Activated B cell treated with CpG ODN at 0.5 μM for 24 hours (primary cell): Measurements from ENCODE around the gene PXYLP1. TPM values are rescaled to one million over a fixed set of nuclear protein-coding genes. Genes with fewer than 3 reads are reported as not detected.
A peak's percentile ranks its signal among the peaks of the same experiment; 100 is the strongest.

Experiments
- ATAC-seq: fragments of 200-7000 bp; cut with Tn5 transposase; one replicate; pipeline ENCODE4 v1.10.0; 2021; ENCODE audit warnings: low read depth, mild to moderate bottlenecking, moderate library complexity
- CTCF ChIA-PET: fragments of 350-600 bp; sonication (Branson Sonifier 250); formaldehyde crosslinking; loops from one replicate; lab custom pipeline; 2021; ENCODE audit warnings: antibody characterized with exemption; lab: Charles Lee
- POLR2A ChIA-PET: fragments of 350-600 bp; sonication (Branson Sonifier 250); formaldehyde crosslinking; loops from one replicate; lab custom pipeline; 2021; ENCODE audit warnings: antibody characterized with exemption; lab: Charles Lee
- DNase-seq: peaks from one replicate; pipeline ENCODE4 v3.0.0; 2022
- H3K27ac Mint-ChIP-seq: one replicate; pipeline ENCODE4 v1.8.0; 2020; ENCODE audit warnings: mixed read lengths
- H3K27me3 Mint-ChIP-seq: one replicate; pipeline ENCODE4 v1.8.0; 2021; ENCODE audit warnings: mixed read lengths
- H3K36me3 Mint-ChIP-seq: one replicate; pipeline ENCODE4 v1.8.0; 2021; ENCODE audit warnings: low read depth, mixed read lengths
- H3K4me1 Mint-ChIP-seq: one replicate; pipeline ENCODE4 v1.8.0; 2021; ENCODE audit warnings: mixed read lengths
- H3K4me3 Mint-ChIP-seq: one replicate; pipeline ENCODE4 v1.8.0; 2020; ENCODE audit warnings: mild to moderate bottlenecking, mixed read lengths
- H3K9me3 Mint-ChIP-seq: one replicate; pipeline ENCODE4 v1.8.0; 2020; ENCODE audit warnings: mixed read lengths
- intact Hi-C: fragments of 100-400 bp; cut with micrococcal nuclease; formaldehyde crosslinking; loops from one replicate; pipeline ENCODE4 v1.15.1; 2024
- total RNA-seq: library from RNA; stranded (reverse); gene quantifications from 2 replicates; pipeline ENCODE4 v1.2.3, GENCODE V29; 2022
- TF ChIP-seq, protein P1 (sequence below): fragments of 200-600 bp; IDR thresholded peaks from one replicate; pipeline ENCODE4 v1.8.0; 2022; ENCODE audit warnings: antibody characterized with exemption, mild to moderate bottlenecking

PXYLP1 gene
- total RNA-seq, 1 donor from 2014 or later: 2.7 TPM

DNA sequence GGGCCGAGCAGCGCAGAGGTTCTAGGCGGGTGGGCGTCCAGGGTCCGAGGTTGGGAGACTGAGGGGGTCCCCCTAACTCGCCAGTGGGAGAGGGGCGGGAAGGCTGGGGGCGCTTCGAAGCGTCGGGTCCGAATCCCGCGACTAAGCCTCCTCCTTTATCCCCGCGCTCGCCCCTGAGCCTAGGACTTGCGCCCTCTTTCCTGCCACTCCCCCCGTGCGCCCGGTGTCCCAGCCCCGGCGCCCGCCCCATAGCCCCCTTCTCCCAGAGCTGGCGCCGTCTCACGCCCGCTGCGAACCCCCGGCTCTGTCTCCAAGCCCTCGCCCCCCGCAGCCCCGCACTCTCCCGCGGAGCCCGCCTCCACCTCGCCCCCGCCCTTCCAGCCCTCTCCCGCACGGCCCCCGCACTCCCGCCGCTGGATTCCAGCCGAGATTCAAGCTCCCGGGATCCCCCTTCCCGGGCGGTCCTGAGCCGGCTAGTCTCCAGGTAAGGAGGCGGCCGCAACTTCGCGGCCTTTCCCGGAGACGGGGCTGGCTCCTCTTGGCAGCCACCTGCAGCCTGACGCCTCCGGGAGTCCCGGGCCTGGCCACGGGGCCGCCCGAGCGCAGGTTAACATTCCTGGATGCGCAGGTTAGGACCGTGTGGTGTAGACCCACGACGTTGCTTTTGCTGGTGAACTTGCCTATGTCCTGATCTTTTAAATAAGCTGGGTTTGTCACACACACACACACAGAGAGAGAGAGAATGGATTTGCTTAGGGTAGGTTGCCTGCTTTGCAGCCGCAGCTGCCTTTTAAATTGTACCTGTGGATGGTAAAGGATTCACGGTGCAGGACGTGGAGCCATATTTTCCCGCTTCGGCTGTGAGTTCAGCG is 563 bp downstream of the PXYLP1 start:
- Mint-ChIP-seq H3K36me3 (peaks cover 2% of the 10 kb centered on the region), H3K9me3 (no peaks in the 10 kb centered on the region), H3K4me3 (peak overlapping the region; percentile 72), H3K27ac (no peak overlapping the region), H3K27me3 (no peaks in the 10 kb centered on the region), H3K4me1 (peaks cover 16% of the 10 kb centered on the region)
- CTCF ChIA-PET: interaction anchor here (0.6 to 1.9 kb wide), 18 partner anchors 8 to 506 kb away, joined by 3 to 11 read pairs (median 4); no protein-coding TSS in a partner anchor
- DNase-seq (peak; percentile 35), ATAC-seq (peak; percentile 7)
- TF ChIP-seq, protein P1, sequence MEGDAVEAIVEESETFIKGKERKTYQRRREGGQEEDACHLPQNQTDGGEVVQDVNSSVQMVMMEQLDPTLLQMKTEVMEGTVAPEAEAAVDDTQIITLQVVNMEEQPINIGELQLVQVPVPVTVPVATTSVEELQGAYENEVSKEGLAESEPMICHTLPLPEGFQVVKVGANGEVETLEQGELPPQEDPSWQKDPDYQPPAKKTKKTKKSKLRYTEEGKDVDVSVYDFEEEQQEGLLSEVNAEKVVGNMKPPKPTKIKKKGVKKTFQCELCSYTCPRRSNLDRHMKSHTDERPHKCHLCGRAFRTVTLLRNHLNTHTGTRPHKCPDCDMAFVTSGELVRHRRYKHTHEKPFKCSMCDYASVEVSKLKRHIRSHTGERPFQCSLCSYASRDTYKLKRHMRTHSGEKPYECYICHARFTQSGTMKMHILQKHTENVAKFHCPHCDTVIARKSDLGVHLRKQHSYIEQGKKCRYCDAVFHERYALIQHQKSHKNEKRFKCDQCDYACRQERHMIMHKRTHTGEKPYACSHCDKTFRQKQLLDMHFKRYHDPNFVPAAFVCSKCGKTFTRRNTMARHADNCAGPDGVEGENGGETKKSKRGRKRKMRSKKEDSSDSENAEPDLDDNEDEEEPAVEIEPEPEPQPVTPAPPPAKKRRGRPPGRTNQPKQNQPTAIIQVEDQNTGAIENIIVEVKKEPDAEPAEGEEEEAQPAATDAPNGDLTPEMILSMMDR: no peak
- intact Hi-C loops: loop anchor here (1.0 to 10.0 kb wide), 8 partner anchors 40 to 643 kb away; partner anchors contain the start of genes ATP1B3, RNF7 and SLC25A36
- POLR2A ChIA-PET: interaction anchor here (0.5 to 2.2 kb wide), 10 partner anchors 10 to 1993 kb away, joined by 3 to 12 read pairs (median 4); partner anchors contain the start of gene RASA2

DNA sequence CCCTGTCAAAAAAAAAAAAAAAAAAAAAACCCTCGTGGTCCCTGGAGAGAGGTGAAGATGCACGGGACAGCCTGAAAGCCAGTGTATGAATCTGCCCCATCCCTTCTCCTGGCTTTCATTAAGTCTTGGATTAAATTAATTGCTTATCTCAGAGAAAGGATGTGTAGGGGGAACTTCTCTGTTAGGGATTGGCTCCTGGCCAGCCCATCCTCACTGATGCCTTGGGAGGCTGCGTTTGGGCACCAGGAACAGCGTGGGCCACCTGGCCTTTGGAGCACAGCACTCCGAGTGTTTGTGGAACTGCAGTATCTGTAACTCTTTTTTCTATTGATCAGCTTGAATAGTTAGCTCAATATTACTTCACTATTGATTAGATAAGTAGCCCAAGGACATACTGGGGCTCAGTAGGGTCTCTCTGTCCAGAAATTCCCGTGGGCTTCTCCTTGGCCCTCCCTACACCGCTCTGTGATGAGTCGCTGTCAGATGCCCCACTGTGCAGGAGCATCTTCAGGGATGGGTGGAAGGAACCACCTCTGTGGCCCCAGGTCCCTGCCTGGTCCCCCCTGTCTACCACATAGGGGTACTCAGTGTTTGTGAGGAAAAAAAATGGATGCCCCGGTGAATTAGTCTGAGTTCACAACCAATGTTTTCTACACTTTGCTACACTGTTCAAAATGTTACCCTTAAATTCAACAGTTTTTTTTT is 2.0 kb downstream of the PXYLP1 start:
- Mint-ChIP-seq H3K4me1 (peaks cover 16% of the 10 kb centered on the region), H3K27ac (no peak overlapping the region), H3K9me3 (no peaks in the 10 kb centered on the region), H3K27me3 (no peaks in the 10 kb centered on the region), H3K4me3 (peak overlapping the region; percentile 15), H3K36me3 (peaks cover 2% of the 10 kb centered on the region)
- TF ChIP-seq, protein P1: no peak
- ATAC-seq: no peak
- no peak for DNase-seq
- ChIA-PET POLR2A (no interaction called here), CTCF (no interaction called here)
- intact Hi-C loops: loop anchor here (5.0 to 10.0 kb wide), 2 partner anchors 329 to 641 kb away; partner anchors contain the start of gene ATP1B3

DNA sequence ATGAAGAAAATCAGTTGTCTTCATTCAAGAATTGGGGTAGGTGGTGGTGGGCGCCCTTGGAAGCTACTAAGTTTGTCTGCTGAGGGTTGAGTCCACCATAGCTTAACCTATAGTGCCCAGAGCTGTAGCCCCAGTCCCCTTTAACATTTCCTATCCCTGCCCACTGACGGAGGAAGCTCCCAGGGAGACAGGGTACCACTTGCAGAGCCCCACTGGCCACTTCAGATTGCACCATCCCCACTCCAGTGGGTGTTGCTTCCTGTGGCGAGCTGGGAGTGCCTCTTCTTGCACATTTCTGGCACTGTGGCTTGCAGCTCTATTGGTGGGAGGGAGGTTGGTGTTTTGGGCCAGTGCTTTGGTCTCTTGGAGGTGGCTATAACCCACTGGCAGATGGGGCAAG is 2.7 kb downstream of the PXYLP1 start:
- no peak overlapping the region for H3K27ac Mint-ChIP-seq
- H3K27me3 Mint-ChIP-seq: no peaks in the 10 kb centered on the region
- TF ChIP-seq, protein P1: no peak
- intact Hi-C loops: loop anchor here (5.0 to 10.0 kb wide), 2 partner anchors 328 to 641 kb away; partner anchors contain the start of gene ATP1B3
- no peak for ATAC-seq
- POLR2A ChIA-PET: no interaction called here
- no peak for DNase-seq
- H3K4me3 Mint-ChIP-seq: no peak overlapping the region
- CTCF ChIA-PET: no interaction called here
- H3K9me3 Mint-ChIP-seq: no peaks in the 10 kb centered on the region
- H3K4me1 Mint-ChIP-seq: peaks cover 16% of the 10 kb centered on the region
- peaks cover 2% of the 10 kb centered on the region for H3K36me3 Mint-ChIP-seq

DNA sequence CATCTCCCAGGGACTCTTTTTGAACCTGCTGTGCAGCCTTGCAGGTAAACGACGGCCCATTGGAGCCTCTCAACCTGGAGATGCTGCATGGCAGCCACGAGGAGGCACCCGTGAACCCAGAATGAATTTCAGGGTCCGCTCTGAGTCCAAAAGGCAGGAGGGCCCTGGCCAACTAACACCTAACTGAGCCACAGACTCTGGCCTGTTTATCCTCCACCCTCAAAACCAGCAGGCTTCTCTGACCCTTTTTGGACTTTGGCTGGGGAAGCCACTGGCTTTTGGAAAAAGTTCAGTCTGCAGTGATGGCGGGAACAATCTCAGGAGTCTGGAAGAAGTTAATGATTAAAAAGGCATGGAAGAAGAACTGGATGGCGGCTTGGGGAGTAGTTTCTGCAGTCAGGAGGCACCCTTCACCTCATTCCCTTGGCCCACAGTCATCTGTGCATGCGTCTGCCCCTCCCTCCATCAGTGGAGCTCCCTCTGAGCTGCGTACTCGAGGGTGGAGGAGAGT is 4.1 kb downstream of the PXYLP1 start:
- no peak for DNase-seq
- Mint-ChIP-seq H3K27me3 (no peaks in the 10 kb centered on the region), H3K4me3 (no peak overlapping the region), H3K9me3 (no peaks in the 10 kb centered on the region), H3K27ac (no peak overlapping the region), H3K4me1 (peaks cover 7% of the 10 kb centered on the region), H3K36me3 (peaks cover 2% of the 10 kb centered on the region)
- TF ChIP-seq, protein P1: no peak
- no peak for ATAC-seq
- POLR2A ChIA-PET: no interaction called here
- CTCF ChIA-PET: no interaction called here
- intact Hi-C loops: loop anchor here (10.0 kb wide), 1 partner anchor 639 kb away; the partner anchor contains the start of gene ATP1B3
